Naive B cell (primary cell): Measurements from ENCODE around the gene OXSR1. TPM values are rescaled to one million over a fixed set of nuclear protein-coding genes. Genes with fewer than 3 reads are reported as not detected.
"Not testable (repeated sequence)": the region's sequence is repeated elsewhere in the genome, so short reads cannot be mapped to it uniquely, and the experiment has no call there.

Source experiments
- ATAC-seq, 2 donors: fragments of 150-1000 bp; cut with Tn5 transposase; 2 replicates each; pipeline ENCODE4 v1.10.0; 2021; ENCODE audit warnings: low read depth in 2 of 2, mild to moderate bottlenecking in 2 of 2, moderate library complexity in 2 of 2
- DNase-seq: peaks from one replicate; pipeline ENCODE4 v3.0.0; 2022
- H3K27ac Mint-ChIP-seq, 6 donors: one replicate each; pipeline ENCODE4 v1.8.0; 2020 to 2022; ENCODE audit warnings: mild to moderate bottlenecking in 6 of 6, mixed read lengths in 6 of 6, moderate library complexity in 5 of 6, inconsistent platforms in 2 of 6
- H3K27me3 Mint-ChIP-seq, 3 donors: one replicate each; pipeline ENCODE4 v1.8.0; 2021 to 2022; ENCODE audit warnings: mixed read lengths in 3 of 3, mild to moderate bottlenecking in 1 of 3
- H3K36me3 Mint-ChIP-seq, 2 donors: one replicate each; pipeline ENCODE4 v1.8.0; 2020 to 2022; ENCODE audit warnings: mixed read lengths in 2 of 2, inconsistent platforms in 1 of 2, mild to moderate bottlenecking in 1 of 2
- H3K4me1 Mint-ChIP-seq, 3 donors: one replicate each; pipeline ENCODE4 v1.8.0; 2020 to 2022; ENCODE audit warnings: mixed read lengths in 3 of 3, inconsistent platforms in 1 of 3, mild to moderate bottlenecking in 1 of 3, moderate library complexity in 1 of 3
- H3K4me3 Mint-ChIP-seq, 8 donors: one replicate each; pipeline ENCODE4 v1.8.0; 2020 to 2022; ENCODE audit warnings: mild to moderate bottlenecking in 8 of 8, mixed read lengths in 8 of 8, moderate library complexity in 8 of 8, inconsistent platforms in 2 of 8
- H3K9me3 Mint-ChIP-seq, 7 donors: one replicate each; pipeline ENCODE4 v1.8.0; 2020 to 2022; ENCODE audit warnings: mixed read lengths in 7 of 7, mild to moderate bottlenecking in 5 of 7, inconsistent platforms in 2 of 7, moderate library complexity in 1 of 7
- polyA plus RNA-seq, 6 donors: library from polyadenylated mRNA; unstranded; fragments of 300-500 nt; fragmentation: Illumina TruSeq; gene quantifications; one replicate each; pipeline ENCODE4 v1.2.3, GENCODE V29; 2021; ENCODE audit warnings: low read depth in 6 of 6

Gene OXSR1
- polyA plus RNA-seq, 6 donors from 2014 or later = 7.8 to 15.5 (median 13.8) TPM

- Mint-ChIP-seq H3K4me3 (peak overlapping the region in 4 of 8 donors; percentile 3 to 87 (median 50)), H3K4me1 (peaks cover 50 to 66% (median 57%) of the 10 kb centered on the region in 3 donors), H3K27me3 (no peaks in the 10 kb centered on the region), H3K9me3 (no peaks in the 10 kb centered on the region), H3K27ac (peak overlapping the region in 3 of 6 donors; percentile 3 to 100 (median 32)), H3K36me3 (no peaks in the 10 kb centered on the region)
- ATAC-seq (no peak), DNase-seq (no peak)
These were observed 3.1 kb downstream of the OXSR1 start for GRCh38 chr3:38168151-38169026.

GRCh38 chr3:38169027-38169317 lies 3.6 kb downstream of the OXSR1 start:
- H3K4me3 Mint-ChIP-seq = peak overlapping the region in 1 of 8 donors; percentile 87
- H3K27ac Mint-ChIP-seq = peak overlapping the region in 1 of 6 donors; percentile 100
- H3K9me3 Mint-ChIP-seq = no peaks in the 10 kb centered on the region
- DNase-seq (no peak), ATAC-seq (no peak)
- H3K36me3 Mint-ChIP-seq = no peaks in the 10 kb centered on the region
- peaks cover 54 to 72% (median 63%) of the 10 kb centered on the region in 3 donors for H3K4me1 Mint-ChIP-seq
- no peaks in the 10 kb centered on the region for H3K27me3 Mint-ChIP-seq

- H3K27ac Mint-ChIP-seq = peak overlapping the region in 1 of 6 donors; percentile 28
These were observed 5.4 kb downstream of the OXSR1 start for GRCh38 chr3:38170722-38171121.

GRCh38 chr3:38171622-38172021 lies 6.3 kb downstream of the OXSR1 start:
- peaks cover 51 to 71% (median 57%) of the 10 kb centered on the region in 3 donors for H3K4me1 Mint-ChIP-seq
- H3K27ac Mint-ChIP-seq = peak overlapping the region in 1 of 6 donors; percentile 0
- peak overlapping the region in 1 of 8 donors; percentile 1 for H3K4me3 Mint-ChIP-seq
- ATAC-seq (no peak), DNase-seq (no peak)
- no peaks in the 10 kb centered on the region for H3K36me3 Mint-ChIP-seq
- no peaks in the 10 kb centered on the region for H3K27me3 Mint-ChIP-seq
- no peaks in the 10 kb centered on the region for H3K9me3 Mint-ChIP-seq

More at GRCh38 chr3:38170722-38171121, 5.4 kb downstream of the OXSR1 start:
- Mint-ChIP-seq H3K9me3 (no peaks in the 10 kb centered on the region), H3K4me1 (peaks cover 57 to 76% (median 66%) of the 10 kb centered on the region in 3 donors), H3K27me3 (no peaks in the 10 kb centered on the region), H3K36me3 (no peaks in the 10 kb centered on the region), H3K4me3 (peak overlapping the region in 1 of 8 donors; percentile 45)
- ATAC-seq (no peak), DNase-seq (no peak)

GRCh38 chr3:38173834-38174418 lies 8.6 kb downstream of the OXSR1 start:
- Mint-ChIP-seq H3K9me3 (no peaks in the 10 kb centered on the region), H3K4me3 (peak overlapping the region in 1 of 8 donors; percentile 3), H3K4me1 (peaks cover 34 to 63% (median 41%) of the 10 kb centered on the region in 3 donors), H3K27me3 (no peaks in the 10 kb centered on the region), H3K27ac (peak overlapping the region in 2 of 6 donors; percentile 10 to 39), H3K36me3 (no peaks in the 10 kb centered on the region)
- DNase-seq (no peak), ATAC-seq (no peak)

GRCh38 chr3:38177181-38177580 lies 11.8 kb downstream of the OXSR1 start:
- Mint-ChIP-seq H3K27ac (peak overlapping the region in 2 of 6 donors; percentile 59 to 74), H3K4me1 (peaks cover 30 to 63% (median 37%) of the 10 kb centered on the region in 3 donors), H3K27me3 (no peaks in the 10 kb centered on the region), H3K4me3 (no peak overlapping the region), H3K9me3 (no peaks in the 10 kb centered on the region), H3K36me3 (no peaks in the 10 kb centered on the region)
- ATAC-seq (no peak), DNase-seq (no peak)

- Mint-ChIP-seq H3K27me3 (no peaks in the 10 kb centered on the region), H3K4me1 (peaks cover 4 to 11% (median 9%) of the 10 kb centered on the region in 3 donors), H3K4me3 (no peak overlapping the region), H3K9me3 (peaks cover 0 to 5% (median 3%) of the 10 kb centered on the region in 7 donors), H3K27ac (peak overlapping the region in 1 of 6 donors; percentile 40), H3K36me3 (peaks cover 15 to 19% of the 10 kb centered on the region in 2 donors)
- DNase-seq (no peak), ATAC-seq (no peak)
These were observed 21.4 kb downstream of the OXSR1 start for GRCh38 chr3:38186781-38187180.

GRCh38 chr3:38190481-38190881 lies 25.1 kb downstream of the OXSR1 start:
- peaks cover 0 to 7% (median 0%) of the 10 kb centered on the region in 3 donors for H3K4me1 Mint-ChIP-seq
- no peaks in the 10 kb centered on the region for H3K27me3 Mint-ChIP-seq
- no peak for DNase-seq
- no peak overlapping the region for H3K4me3 Mint-ChIP-seq
- no peak for ATAC-seq
- H3K27ac Mint-ChIP-seq = no peak overlapping the region
- peaks cover 21 to 27% of the 10 kb centered on the region in 2 donors for H3K36me3 Mint-ChIP-seq
- H3K9me3 Mint-ChIP-seq = peaks cover 0 to 5% (median 3%) of the 10 kb centered on the region in 7 donors

- H3K4me3 Mint-ChIP-seq, DNase-seq, H3K27me3 Mint-ChIP-seq, H3K9me3 Mint-ChIP-seq, H3K27ac Mint-ChIP-seq, ATAC-seq: not testable (repeated sequence)
- H3K36me3 Mint-ChIP-seq = peaks cover 17 to 29% of the 10 kb centered on the region in 2 donors
- peaks cover 5 to 32% (median 8%) of the 10 kb centered on the region in 3 donors for H3K4me1 Mint-ChIP-seq
These were observed 37.6 kb downstream of the OXSR1 start for GRCh38 chr3:38202931-38203330.

GRCh38 chr3:38203690-38204089 lies 38.4 kb downstream of the OXSR1 start:
- Mint-ChIP-seq H3K4me3 (peak overlapping the region in 1 of 8 donors; percentile 44), H3K9me3 (no peaks in the 10 kb centered on the region), H3K27ac (peak overlapping the region in 1 of 6 donors; percentile 66), H3K27me3 (no peaks in the 10 kb centered on the region), H3K36me3 (peaks cover 17 to 25% of the 10 kb centered on the region in 2 donors), H3K4me1 (peaks cover 5 to 33% (median 9%) of the 10 kb centered on the region in 3 donors)
- no peak for DNase-seq
- no peak for ATAC-seq

GRCh38 chr3:38204599-38205471 lies 39.5 kb downstream of the OXSR1 start:
- Mint-ChIP-seq H3K4me3 (no peak overlapping the region), H3K36me3 (peaks cover 16 to 20% of the 10 kb centered on the region in 2 donors), H3K4me1 (peaks cover 9 to 34% (median 14%) of the 10 kb centered on the region in 3 donors), H3K9me3 (no peaks in the 10 kb centered on the region), H3K27ac (peak overlapping the region in 3 of 6 donors; percentile 12 to 72 (median 66)), H3K27me3 (no peaks in the 10 kb centered on the region)
- no peak for DNase-seq
- ATAC-seq = no peak

GRCh38 chr3:38205472-38205805 lies 40.1 kb downstream of the OXSR1 start:
- Mint-ChIP-seq H3K4me1 (peaks cover 15 to 40% (median 20%) of the 10 kb centered on the region in 3 donors), H3K36me3 (peaks cover 15 to 20% of the 10 kb centered on the region in 2 donors), H3K27ac (peak overlapping the region in 2 of 6 donors; percentile 43 to 60), H3K4me3 (no peak overlapping the region), H3K27me3 (no peaks in the 10 kb centered on the region), H3K9me3 (no peaks in the 10 kb centered on the region)
- ATAC-seq (no peak), DNase-seq (no peak)
